GM19372 (cell line): Measurements from ENCODE around the gene TRIM60.
"Not testable (repeated sequence)": the region's sequence is repeated elsewhere in the genome, so short reads cannot be mapped to it uniquely, and the experiment has no call there.

ENCODE experiments used
- ATAC-seq: cut with Tn5 transposase; IDR thresholded peaks from one replicate; pipeline ENCODE4 v1.9.1; 2021; ENCODE audit warnings: mild to moderate bottlenecking, low read depth, moderate library complexity; ENCODE audit not compliant: unreplicated experiment

TRIM60 gene

DNA sequence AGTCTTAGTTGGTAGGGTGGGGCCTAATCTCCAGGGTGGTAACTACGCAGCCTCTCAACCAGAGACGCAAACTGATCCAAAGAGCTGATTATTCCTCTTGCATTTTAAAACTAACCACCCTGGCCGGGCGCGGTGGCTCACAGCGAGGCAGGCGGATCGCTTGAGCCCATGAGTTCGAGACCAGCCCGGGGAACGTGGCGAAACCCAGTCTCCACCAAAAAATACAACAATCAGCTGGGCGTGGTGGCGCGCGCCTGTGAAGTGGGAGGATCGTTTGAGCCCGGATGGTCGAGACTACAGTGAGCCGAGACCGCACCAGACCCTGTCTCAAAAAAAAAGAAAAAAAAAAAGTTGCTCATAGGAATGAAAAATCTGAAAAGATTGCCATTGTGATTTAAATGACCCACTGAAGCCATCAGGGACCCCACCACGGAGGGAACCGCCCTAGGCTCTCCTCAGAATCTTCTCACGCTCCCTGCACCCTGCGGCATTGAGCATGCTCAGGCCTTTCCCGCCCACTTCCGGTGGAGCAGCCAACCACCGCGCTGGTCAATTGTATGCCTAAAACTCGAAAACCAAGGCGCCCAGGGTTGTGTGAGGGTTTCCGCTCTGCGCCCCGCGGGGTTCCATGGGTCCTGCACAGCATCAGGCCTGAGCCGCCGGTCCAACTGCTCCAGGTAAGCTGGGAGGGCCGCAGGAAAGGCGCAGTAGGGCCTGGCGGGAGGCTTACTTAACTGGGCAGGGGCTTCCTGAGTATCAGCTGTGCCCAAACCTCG is at the start of gene TRIM60:
TRIM60 (plus strand) TSS at position 564 of the 776 bp plus-strand sequence. CDS start 8,074 bp downstream, outside the sequence.
- ATAC-seq: no peak

DNA sequence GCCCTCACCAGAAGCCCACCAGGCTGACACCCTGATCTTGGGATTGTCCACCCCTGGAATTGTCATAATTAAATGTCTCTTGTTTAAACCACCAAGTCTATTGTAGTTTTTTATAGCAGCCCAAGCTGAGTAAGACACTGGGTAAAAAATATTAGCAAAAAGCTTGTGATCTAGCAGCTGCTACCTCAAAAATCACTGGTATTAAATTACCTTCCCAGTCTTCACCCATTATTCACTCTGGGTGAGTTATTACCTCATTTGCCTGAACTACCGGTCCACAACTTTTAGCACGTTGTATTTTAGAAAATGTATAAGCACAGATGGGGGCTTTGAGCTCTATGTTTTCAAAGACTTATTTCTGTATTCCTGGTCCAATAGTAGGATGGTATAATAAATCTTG is 42.3 kb upstream of the TRIM60 start:
- ATAC-seq: no peak

DNA sequence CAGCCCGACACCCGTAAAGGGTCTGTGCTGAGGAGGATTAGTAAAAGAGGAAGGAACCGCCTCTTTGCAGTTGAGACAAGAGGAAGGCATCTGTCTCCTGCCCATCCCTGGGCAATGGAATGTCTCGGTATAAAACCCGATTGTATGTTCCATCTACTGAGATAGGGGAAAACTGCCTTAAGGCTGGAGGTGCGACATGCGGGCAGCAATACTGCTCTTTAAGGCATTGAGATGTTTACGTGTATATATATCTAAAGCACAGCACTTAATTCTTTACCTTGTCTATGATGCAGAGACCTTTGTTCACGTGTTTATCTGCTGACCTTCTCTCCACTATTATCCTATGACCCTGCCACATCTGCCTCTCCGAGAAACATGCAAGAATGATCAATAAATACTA is 41.0 kb upstream of the TRIM60 start:
- ATAC-seq: not testable (repeated sequence)

DNA sequence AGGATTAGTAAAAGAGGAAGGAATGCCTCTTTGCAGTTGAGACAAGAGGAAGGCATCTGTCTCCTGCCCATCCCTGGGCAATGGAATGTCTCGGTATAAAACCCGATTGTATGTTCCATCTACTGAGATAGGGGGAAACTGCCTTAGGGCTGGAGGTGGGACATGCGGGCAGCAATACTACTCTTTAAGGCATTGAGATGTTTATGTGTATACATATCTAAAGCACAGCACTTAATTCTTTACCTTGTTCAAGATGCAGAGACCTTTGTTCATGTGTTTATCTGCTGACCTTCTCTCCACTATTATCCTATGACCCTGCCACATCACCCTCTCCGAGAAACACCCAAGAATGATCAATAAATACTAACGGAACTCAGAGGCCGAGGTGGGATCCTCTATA is 35.7 kb upstream of the TRIM60 start:
- ATAC-seq: not testable (repeated sequence)

DNA sequence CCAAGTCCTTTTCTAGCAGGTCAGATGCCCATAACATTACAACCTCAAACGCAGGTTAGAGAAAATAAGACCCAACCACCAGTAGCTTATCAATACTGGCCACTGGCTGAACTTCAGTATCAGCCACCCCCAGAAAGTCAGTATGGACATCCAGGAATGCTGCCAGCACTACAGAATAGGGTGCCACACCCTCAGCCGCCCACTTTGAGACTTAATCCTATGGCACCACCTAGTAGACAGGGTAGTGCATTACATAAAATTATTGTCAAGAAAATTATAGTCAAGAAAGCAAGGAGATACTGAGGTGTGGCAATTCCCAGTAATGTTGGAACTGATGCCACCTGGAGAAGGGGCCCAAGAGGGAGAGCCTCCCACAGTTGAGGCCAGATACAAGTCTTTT is 34.5 kb upstream of the TRIM60 start:
- ATAC-seq: no peak

DNA sequence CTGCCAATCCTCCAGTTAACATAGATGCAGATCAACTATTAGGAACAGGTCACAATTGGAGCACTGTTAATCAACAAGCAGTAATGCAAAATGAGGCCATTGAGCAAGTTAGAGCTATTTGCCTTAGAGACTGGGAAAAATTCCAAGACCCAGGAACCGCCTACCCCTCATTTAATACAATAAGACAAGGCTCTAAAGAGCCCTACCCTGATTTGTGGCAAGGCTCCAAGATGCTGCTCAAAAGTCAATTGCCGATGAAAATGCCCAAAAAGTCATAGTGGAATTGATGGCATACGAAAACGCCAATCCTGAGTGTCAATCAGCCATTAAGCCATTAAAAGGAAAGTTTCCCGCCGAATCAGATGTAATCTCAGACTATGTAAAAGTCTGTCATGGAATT is 33.9 kb upstream of the TRIM60 start:
- ATAC-seq: no peak

DNA sequence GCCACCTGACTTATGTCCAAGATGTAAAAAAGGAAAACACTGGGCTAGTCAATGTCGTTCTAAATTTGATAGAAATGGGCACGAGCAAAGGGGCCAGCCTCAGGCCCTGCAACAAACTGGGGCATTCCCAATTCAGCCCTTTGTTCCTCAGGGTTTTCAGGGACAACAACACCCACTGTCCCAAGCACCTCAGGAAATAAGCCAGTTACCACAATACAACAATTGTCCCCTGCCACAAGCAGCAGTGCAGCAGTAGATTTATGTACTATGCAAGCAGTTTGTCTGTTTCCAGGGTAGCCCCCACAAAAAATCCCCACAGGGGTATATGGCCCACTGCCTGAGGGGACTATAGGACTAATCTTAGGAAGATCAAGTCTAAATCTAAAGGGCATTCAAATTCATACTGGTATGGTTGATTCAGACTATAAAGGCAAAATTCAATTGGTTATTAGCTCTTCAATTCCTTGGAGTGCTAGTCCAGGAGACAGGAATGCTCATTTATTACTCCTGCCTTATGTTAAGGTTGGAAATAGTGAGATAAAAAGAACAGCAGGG is 33.2 kb upstream of the TRIM60 start:
- ATAC-seq: not testable (repeated sequence)

DNA sequence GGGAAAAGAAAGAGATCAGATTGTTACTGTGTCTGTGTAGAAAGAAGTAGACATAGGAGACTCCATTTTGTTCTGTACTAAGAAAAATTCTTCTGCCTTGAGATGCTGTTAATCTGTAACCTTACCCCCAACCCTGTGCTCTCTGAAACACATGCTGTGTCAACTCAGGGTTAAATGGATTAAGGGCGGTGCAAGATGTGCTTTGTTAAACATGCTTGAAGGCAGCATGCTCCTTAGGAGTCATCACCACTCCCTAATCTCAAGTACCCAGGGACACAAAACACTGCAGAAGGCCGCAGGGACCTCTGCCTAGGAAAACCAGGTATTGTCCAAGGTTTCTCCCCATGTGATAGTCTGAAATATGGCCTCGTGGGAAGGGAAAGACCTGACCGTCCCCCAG is 29.8 kb upstream of the TRIM60 start:
- not testable (repeated sequence) for ATAC-seq

DNA sequence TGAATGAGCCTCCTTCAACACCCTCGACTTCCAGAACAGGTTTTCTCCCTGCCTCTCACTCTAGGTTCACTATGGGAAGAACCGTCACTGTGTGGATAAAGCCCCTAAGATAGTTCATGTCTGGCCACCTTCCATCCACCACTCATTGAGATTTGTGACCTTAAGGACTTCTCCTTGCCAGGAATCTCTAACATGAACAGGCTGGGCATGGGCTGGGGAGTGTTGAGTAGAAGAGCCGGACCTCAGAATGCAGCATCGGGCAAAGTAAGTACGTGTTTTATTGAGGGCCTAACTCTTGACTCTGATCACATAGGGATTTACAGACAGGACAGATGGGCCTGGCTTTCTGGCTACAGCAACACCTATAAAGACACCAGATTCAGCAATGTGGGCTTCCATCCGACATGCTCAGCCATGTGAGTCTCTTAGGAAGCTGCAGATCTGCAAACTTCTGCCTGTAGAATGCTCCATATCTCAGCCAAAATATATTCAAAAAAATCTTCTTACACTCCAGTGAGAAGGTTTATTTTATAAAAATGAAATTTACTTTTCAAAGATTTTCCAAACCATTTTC is 26.4 kb upstream of the TRIM60 start:
- no peak for ATAC-seq

DNA sequence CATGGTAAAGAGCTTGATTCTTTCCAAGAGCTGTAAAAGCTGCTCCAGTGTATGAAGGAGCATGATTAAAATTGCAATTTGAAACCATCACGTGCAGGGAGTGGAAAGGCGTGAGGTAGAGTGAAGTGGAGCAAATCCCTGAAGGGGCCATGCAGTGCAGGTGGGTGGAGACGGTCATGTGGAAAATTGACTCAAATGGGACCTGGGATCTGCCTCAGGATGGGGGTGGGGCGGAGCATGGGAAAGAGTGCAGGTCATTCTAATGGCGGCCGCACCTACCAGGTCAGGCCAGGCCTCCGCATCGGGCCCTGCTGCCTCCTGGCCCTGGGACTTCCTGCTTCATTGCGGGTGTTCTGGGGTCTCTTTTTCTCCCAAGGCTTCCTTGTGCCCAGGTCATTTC is 25.3 kb upstream of the TRIM60 start:
- no peak for ATAC-seq

DNA sequence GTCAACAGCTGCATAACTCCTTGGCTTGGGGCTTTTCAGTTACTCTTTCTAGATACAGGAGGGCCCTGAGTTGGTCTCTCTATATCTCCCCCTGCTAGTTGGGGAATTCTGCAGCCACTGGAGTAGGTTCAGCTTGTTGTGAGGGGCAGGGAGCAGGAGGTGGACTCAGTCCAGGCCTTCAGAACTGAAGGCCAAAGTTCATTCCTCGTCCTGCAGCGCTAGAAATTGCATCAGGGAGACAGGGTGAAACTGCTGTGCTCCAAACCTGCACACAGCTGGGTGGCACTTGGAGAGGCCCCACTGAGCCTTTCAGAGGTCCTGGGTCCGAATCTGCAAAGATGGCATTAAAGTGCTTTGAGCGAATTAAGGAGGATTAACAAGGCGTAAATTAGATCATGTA is 24.9 kb upstream of the TRIM60 start:
- ATAC-seq: no peak

DNA sequence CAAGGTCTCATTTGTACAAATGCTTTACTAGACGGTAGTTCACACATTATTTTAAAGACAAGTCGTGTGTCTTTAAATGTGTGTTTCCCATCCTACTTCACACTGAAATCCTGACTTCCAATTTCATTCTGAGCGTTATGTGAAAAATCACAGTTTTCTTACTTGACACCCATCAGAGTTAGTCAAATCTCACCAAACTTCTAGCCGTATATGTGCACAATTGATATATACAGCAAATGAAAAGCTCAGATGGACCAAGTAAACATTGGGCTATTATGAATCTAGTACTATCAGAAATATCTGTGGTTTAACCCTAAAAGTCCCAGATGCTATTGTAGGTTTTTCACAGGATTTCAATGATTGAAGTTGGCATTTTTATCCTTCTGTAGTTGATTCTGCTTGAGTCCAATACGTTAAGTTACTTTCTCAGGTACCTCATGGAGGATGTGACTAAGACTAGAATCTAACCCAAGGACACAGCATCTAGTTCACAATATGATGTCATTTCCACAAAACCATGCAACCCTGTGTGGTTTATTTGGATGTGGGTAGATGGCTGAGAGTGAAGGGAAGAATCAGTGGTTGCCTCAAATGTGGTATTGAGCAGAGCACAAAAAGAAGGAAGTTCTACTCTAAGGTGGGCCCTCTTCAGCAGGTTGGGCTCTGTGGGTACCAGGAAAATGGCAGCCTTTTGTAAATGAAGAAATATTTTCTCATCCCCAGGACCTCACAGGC is 22.1 kb upstream of the TRIM60 start:
- ATAC-seq: no peak

DNA sequence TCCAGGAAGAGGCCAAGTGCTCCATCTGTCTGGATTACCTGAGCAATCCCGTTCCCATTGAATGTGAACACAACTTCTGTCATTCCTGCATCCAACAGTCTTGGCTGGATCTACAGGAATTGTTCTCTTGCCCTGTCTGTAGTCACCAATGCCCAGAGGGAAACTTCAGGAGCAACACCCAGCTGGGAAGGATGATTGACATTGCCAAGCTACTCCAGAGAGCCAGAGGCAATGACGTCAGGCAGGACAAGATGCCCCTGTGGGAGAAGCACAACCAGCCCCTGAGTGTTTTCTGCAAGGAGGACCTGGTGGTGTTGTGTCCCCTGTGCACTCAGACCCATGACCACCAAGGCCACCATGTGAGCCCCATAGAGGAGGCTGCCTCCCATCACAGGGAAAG is 21.3 kb upstream of the TRIM60 start:
- ATAC-seq: no peak

DNA sequence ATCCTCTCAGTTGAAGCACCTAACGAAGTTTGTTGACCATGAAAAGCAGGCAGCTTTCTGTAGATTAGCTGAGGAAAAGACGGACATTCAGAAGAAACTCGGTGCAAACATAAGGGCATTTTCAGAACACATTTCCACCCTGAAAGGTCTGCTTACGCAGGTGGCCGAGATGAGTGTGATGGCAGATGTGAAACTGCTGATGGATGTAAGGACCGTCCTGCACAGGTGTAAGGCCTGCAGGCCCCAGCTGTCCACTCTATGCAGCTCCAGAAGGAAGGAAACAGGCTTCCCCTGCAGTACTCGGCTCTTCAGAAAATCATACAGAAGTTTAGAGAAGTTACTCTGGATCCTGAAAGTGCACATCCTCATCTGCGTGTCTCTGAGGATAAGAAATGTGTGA is 20.8 kb upstream of the TRIM60 start:
- ATAC-seq: no peak

DNA sequence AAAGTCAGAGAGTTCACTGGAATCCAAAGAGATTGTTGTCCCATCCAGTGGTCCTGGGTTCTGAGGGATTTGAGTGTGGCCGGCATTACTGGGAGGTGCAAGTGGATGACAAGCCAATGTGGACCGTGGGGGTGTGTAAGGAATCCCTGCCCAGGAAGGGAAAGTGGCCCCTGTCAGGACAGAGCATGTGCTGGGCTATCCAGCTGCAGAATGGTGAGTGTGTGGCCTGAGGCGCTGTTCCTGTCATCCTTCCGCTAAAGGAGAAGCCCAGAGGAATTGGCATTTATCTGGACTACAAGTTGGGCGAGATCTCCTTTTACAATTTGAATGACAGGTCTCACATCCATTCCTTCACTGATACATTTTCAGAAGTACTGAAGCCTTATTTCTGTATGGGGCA is 20.4 kb upstream of the TRIM60 start:
- no peak for ATAC-seq

DNA sequence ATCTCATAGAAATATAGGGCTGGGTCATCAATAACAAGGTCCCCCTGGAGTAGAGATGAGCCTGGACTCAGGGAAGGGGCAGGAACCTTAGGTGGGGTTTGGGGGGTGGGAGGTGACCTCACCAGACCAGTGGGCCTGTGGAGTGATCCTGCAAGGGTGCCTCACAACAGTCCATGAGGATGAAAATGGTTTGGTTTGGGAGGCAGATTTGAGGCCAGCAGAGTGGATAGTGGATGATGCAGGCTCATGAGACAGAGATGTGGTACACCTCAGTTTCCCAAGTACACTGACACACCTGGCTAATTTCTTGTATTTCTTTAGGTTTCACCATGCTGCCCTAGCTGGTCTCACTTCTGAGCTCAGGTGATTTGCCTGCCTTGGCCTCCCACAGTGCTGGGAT is 18.1 kb upstream of the TRIM60 start:
- ATAC-seq: no peak

DNA sequence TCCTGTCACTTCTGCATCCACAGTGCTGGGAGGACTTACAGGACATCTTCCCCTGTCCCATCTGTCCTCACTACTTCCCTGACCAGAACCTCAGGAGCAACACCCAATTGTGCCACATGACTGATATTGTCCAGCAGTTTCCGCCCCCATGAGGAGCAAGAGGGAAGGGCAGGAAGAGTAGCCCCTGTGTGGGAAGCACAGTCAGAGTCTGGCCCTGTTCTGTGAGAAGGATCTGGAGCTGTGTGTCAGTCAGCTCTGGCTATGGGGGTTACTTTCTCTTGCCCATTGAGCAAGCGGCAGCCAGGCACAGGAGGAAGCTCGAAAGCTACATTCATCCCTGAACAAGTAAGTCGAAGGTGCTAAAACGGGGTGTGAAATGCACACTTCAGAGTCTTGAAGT is 14.8 kb upstream of the TRIM60 start:
- ATAC-seq: no peak

DNA sequence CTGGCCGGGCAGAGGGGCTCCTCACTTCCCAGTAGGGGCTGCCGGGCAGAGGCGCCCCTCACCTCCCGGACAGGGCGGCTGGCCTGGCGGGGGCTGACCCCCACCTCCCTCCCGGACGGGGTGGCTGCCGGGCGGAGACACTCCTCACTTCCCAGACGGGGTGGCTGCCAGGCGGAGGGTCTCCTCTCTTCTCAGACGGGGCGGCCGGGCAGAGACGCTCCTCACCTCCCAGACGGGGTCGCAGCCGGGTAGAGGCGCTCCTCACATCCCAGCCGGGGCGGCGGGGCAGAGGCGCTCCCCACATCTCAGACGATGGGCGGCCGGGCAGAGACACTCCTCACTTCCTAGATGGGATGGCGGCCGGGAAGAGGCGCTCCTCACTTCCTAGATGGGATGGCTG is 11.8 kb upstream of the TRIM60 start:
- not testable (repeated sequence) for ATAC-seq

DNA sequence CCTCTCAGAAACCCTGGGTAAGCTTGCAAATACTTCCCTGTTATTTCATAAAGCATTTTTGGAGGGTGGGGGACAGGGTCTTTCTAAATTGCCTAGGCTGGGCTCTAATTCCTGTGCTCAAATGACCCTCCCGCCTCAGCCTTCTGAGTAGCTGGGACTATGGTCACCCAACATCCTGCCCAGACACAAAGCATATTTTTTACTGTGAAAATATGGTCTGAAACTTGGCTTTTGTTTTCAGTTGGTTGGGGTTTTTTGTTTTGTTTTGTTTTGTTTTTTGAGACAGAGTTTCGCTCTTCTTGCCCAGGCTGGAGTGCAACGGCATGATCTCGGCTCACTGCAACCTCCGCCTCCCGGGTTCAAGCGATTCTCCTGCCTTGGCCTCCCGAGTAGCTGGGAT is 6.0 kb upstream of the TRIM60 start:
- ATAC-seq: not testable (repeated sequence)

DNA sequence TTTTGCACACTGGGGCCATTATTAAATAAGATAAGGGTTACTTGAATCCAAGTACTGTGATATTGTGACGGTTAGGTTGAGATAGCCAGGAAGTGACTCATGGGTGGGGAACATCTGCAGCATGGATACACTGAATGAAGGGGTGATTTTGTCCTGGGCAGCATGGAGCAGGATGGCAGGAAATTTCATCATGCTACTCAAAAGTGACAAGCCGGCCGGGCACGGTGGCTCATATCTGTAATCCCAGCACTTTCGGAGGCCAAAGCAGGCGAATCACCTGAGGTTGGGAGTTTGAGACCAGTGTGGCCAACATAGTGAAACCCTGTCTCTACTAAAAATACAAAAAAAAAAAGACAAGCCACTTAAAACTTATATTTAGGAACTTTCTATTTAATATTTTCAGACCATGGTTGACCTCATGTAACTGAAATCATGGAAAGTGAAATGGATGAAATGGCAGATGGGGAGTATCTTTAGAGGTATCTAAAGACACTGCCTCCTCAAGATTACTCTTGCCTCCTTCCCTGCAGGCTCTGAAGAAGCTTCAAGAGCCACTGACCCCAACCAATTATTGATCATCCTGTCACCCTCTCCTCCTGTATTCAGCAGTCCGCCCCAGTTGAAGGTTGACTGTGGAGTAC is 3.9 kb upstream of the TRIM60 start:
- no peak for ATAC-seq

DNA sequence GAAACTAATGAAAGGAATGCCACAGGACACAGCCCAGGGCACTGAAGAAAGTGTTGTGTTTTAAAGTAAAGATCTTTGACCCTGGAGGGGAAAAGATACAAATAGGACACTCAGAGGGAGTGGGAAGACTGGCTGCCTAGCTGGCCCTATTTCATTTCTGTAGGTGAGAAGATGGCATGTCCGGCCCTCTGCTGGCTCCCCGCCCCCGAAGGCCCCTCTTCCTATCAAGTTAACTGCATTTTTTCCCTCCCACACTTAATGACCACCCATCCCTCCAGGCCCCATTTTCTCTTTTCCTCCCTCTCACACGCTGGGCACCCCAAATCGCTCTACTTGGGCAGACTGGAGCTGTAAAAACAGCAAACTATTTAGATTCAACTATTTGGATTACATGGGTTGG is 16.4 kb downstream of the TRIM60 start:
- no peak for ATAC-seq
